ENCODE measurements around the gene CALML3. TPM values are rescaled to one million over a fixed set of nuclear protein-coding genes. Genes with fewer than 3 reads are reported as not detected.

CALML3 gene
- total and polyA plus RNA-seq, 2 donors (not counting 1 experiment from before 2014, with no cell fraction given): not detected

DNA sequence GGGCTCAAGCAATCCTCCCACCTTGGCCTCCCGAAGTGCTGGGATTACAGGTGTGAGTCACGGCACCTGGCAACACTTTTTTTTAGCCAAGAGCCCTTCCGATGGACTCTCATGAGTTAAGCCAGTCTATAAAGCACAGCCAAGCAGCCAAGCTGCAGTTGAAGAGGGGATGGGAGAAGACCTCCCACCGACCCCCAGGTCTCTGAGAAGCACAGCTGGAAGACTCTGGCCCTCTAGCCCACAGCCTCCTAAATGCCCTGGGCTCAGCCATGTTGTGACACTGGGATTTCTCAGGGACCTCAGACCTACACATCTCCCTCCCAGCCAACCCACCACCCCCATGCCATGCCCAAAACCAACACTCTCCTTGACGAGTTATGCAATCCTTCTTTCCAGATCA, 31.1 kb downstream of the CALML3 start:
- no peak overlapping the region for H3K27ac Mint-ChIP-seq
- peaks cover 8% of the 10 kb centered on the region for H3K27me3 Mint-ChIP-seq
- no peaks in the 10 kb centered on the region for H3K79me2 ChIP-seq (ENCODE audit: control insufficient read depth, insufficient read depth, low read length)
- H2AFZ ChIP-seq (ENCODE audit: insufficient read depth, low read depth, low read length, poor library complexity, severe bottlenecking): no peak overlapping the region
- no peak overlapping the region for H3K4me3 ChIP-seq (ENCODE audit: control extremely low read depth in 1 of 5, extremely low read depth in 1 of 5, insufficient read depth in 1 of 5, low read depth in 2 of 5, low read length in 4 of 5)
- DNase-seq: no peak
- ChIA-PET CTCF (no interaction called here), POLR2A (no interaction called here)
- no peaks in the 10 kb centered on the region for H3K4me1 ChIP-seq (ENCODE audit: control insufficient read depth in 2 of 2, insufficient read depth in 2 of 2, low read length in 2 of 2)
- no peak overlapping the region for H3K27ac ChIP-seq (ENCODE audit: low read length in 2 of 2)
- H3K4me2 ChIP-seq (replicated peaks; ENCODE audit: low read depth, low read length, poor library complexity, severe bottlenecking): no peak overlapping the region
- intact Hi-C loops (cut with micrococcal nuclease): no loop called here
- H3K4me1 Mint-ChIP-seq: peaks cover 5% of the 10 kb centered on the region
- 97% methylated on average over 4 of the region's 5 CpGs for WGBS (ENCODE audit: insufficient coverage)
- H4K20me1 ChIP-seq (ENCODE audit: control insufficient read depth, insufficient read depth, low read length, poor library complexity, severe bottlenecking): no peaks in the 10 kb centered on the region
- ATAC-seq (ENCODE audit: low read depth): no peak
- no peaks in the 10 kb centered on the region for H3K9me3 ChIP-seq (ENCODE audit: control extremely low read depth in 1 of 3, control insufficient read depth in 2 of 3, insufficient read depth in 1 of 3, low read length in 2 of 3)
- H3K9ac ChIP-seq (ENCODE audit: low read length): no peak overlapping the region
- H3K27me3 ChIP-seq (replicated peaks in 1 of 4; ENCODE audit: control extremely low read depth in 1 of 4, control insufficient read depth in 3 of 4, insufficient read depth in 4 of 4, low read length in 3 of 4): no peaks in the 10 kb centered on the region
- no peaks in the 10 kb centered on the region for H3K36me3 ChIP-seq (replicated peaks in 1 of 2; ENCODE audit: control extremely low read depth in 1 of 2, control insufficient read depth in 1 of 2, extremely low read depth in 1 of 2, insufficient read depth in 2 of 2, low read length in 1 of 2)
- no peak overlapping the region for H3K4me3 Mint-ChIP-seq
- H3K9me3 Mint-ChIP-seq (ENCODE audit: insufficient read depth): no peaks in the 10 kb centered on the region
- TF ChIP-seq, protein P1, sequence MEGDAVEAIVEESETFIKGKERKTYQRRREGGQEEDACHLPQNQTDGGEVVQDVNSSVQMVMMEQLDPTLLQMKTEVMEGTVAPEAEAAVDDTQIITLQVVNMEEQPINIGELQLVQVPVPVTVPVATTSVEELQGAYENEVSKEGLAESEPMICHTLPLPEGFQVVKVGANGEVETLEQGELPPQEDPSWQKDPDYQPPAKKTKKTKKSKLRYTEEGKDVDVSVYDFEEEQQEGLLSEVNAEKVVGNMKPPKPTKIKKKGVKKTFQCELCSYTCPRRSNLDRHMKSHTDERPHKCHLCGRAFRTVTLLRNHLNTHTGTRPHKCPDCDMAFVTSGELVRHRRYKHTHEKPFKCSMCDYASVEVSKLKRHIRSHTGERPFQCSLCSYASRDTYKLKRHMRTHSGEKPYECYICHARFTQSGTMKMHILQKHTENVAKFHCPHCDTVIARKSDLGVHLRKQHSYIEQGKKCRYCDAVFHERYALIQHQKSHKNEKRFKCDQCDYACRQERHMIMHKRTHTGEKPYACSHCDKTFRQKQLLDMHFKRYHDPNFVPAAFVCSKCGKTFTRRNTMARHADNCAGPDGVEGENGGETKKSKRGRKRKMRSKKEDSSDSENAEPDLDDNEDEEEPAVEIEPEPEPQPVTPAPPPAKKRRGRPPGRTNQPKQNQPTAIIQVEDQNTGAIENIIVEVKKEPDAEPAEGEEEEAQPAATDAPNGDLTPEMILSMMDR (IDR thresholded peaks at IDR 0.05): no peak
- no peak for TF ChIP-seq EZH2 (IDR thresholded peaks at IDR 0.05; ENCODE audit: borderline replicate concordance, insufficient read depth, low read depth, low read length, poor library complexity, severe bottlenecking)

DNA sequence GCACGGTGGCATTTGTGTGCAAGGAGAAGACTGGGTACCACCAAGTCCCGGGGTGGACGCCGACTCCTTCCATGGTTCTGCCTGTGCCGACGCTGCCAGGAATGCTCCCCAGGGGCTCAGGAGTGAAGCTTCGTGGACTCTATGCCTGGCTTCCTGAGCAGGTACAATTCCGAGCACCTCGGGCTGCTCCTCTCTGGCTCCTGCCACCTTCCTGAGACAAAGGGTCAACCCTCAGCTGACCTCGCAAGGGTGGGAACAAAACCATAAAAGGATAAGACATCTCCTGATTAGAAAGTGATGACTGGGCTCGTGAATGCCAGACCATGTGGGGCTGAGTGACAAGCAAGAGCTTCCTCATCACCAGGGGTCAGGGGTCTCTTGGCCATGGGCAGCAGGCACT, 31.8 kb downstream of the CALML3 start:
- TF ChIP-seq, protein P1 (IDR thresholded peaks at IDR 0.05): no peak
- TF ChIP-seq EZH2 (IDR thresholded peaks at IDR 0.05; ENCODE audit: borderline replicate concordance, insufficient read depth, low read depth, low read length, poor library complexity, severe bottlenecking): no peak
- Histone ChIP-seq H3K27ac (ENCODE audit: low read length in 2 of 2) (no peak overlapping the region), H3K4me3 (ENCODE audit: control extremely low read depth in 1 of 5, extremely low read depth in 1 of 5, insufficient read depth in 1 of 5, low read depth in 2 of 5, low read length in 4 of 5) (no peak overlapping the region), H4K20me1 (ENCODE audit: control insufficient read depth, insufficient read depth, low read length, poor library complexity, severe bottlenecking) (no peaks in the 10 kb centered on the region), H2AFZ (ENCODE audit: insufficient read depth, low read depth, low read length, poor library complexity, severe bottlenecking) (no peak overlapping the region), H3K79me2 (ENCODE audit: control insufficient read depth, insufficient read depth, low read length) (no peaks in the 10 kb centered on the region), H3K9ac (ENCODE audit: low read length) (no peak overlapping the region), H3K27me3 (replicated peaks in 1 of 4; ENCODE audit: control extremely low read depth in 1 of 4, control insufficient read depth in 3 of 4, insufficient read depth in 4 of 4, low read length in 3 of 4) (no peaks in the 10 kb centered on the region), H3K9me3 (ENCODE audit: control extremely low read depth in 1 of 3, control insufficient read depth in 2 of 3, insufficient read depth in 1 of 3, low read length in 2 of 3) (no peaks in the 10 kb centered on the region), H3K4me1 (ENCODE audit: control insufficient read depth in 2 of 2, insufficient read depth in 2 of 2, low read length in 2 of 2) (no peaks in the 10 kb centered on the region), H3K4me2 (replicated peaks; ENCODE audit: low read depth, low read length, poor library complexity, severe bottlenecking) (no peak overlapping the region), H3K36me3 (replicated peaks in 1 of 2; ENCODE audit: control extremely low read depth in 1 of 2, control insufficient read depth in 1 of 2, extremely low read depth in 1 of 2, insufficient read depth in 2 of 2, low read length in 1 of 2) (no peaks in the 10 kb centered on the region)
- Mint-ChIP-seq H3K27ac (no peak overlapping the region), H3K27me3 (peaks cover 8% of the 10 kb centered on the region), H3K9me3 (ENCODE audit: insufficient read depth) (no peaks in the 10 kb centered on the region), H3K4me3 (no peak overlapping the region), H3K4me1 (peaks cover 5% of the 10 kb centered on the region)
- POLR2A ChIA-PET: no interaction called here
- ATAC-seq (ENCODE audit: low read depth) (no peak), DNase-seq (no peak)
- CTCF ChIA-PET: no interaction called here
- intact Hi-C loops (cut with micrococcal nuclease): no loop called here
- 95% methylated on average over 11 of the region's 11 CpGs for WGBS (ENCODE audit: insufficient coverage)

Measured in B cell (primary cell).